Activated CD4-positive, alpha-beta memory T cell treated with anti-CD3 and anti-CD28 coated beads for 36 hours (primary cell): ENCODE data around the gene CDH23. TPM values are rescaled to one million over a fixed set of nuclear protein-coding genes. Genes with fewer than 3 reads are reported as not detected.

ENCODE experiments used
- CTCF ChIA-PET: fragments of 350-600 bp; sonication (Branson Sonifier 250); formaldehyde crosslinking; loops from one replicate; lab custom pipeline; 2021; ENCODE audit warnings: antibody characterized with exemption, inconsistent platforms; lab: Charles Lee
- POLR2A ChIA-PET: fragments of 350-600 bp; sonication (Branson Sonifier 250); formaldehyde crosslinking; loops from one replicate; lab custom pipeline; 2021; ENCODE audit warnings: antibody characterized with exemption; lab: Charles Lee
- DNase-seq: peaks from one replicate; pipeline ENCODE4 v3.0.0-alpha.2; 2020
- H3K27ac Mint-ChIP-seq: one replicate; pipeline ENCODE4 v1.8.0; 2021; ENCODE audit warnings: mixed read lengths
- H3K27me3 Mint-ChIP-seq: one replicate; pipeline ENCODE4 v1.8.0; 2021; ENCODE audit warnings: mixed read lengths
- H3K36me3 Mint-ChIP-seq: one replicate; pipeline ENCODE4 v1.8.0; 2021; ENCODE audit warnings: mixed read lengths
- H3K4me1 Mint-ChIP-seq: one replicate; pipeline ENCODE4 v1.8.0; 2021; ENCODE audit warnings: low read depth, mixed read lengths
- H3K4me3 Mint-ChIP-seq: one replicate; pipeline ENCODE4 v1.8.0; 2021; ENCODE audit warnings: mild to moderate bottlenecking, mixed read lengths
- H3K9me3 Mint-ChIP-seq: one replicate; pipeline ENCODE4 v1.8.0; 2021; ENCODE audit warnings: mixed read lengths
- intact Hi-C: fragments of 100-400 bp; cut with micrococcal nuclease; formaldehyde crosslinking; loops from one replicate; pipeline ENCODE4 v1.15.1; 2023
- total RNA-seq, 2 experiments: library from RNA; stranded (reverse); gene quantifications; one replicate each; pipeline ENCODE4 v1.2.3, GENCODE V29; 2021

CDH23 gene
- total RNA-seq, 2 experiments from 2014 or later, result 2.6 TPM

- ChIA-PET CTCF (no interaction called here), POLR2A (no interaction called here)
- Mint-ChIP-seq H3K27ac (no peak overlapping the region), H3K27me3 (no peaks in the 10 kb centered on the region), H3K36me3 (no peaks in the 10 kb centered on the region), H3K9me3 (no peaks in the 10 kb centered on the region), H3K4me1 (no peaks in the 10 kb centered on the region), H3K4me3 (no peak overlapping the region)
- no peak for DNase-seq
- intact Hi-C loops, result no loop called here
Observed at GRCh38 chr10:71454347-71454746, 57.6 kb downstream of the CDH23 start.

- intact Hi-C loops, result no loop called here
- H3K4me1 Mint-ChIP-seq, result no peaks in the 10 kb centered on the region
- CTCF ChIA-PET, result no interaction called here
- POLR2A ChIA-PET, result interaction anchor here (0.7 kb wide), 1 partner anchor 302 kb away, joined by 4 read pairs; no protein-coding TSS in a partner anchor
- no peak for DNase-seq
- H3K36me3 Mint-ChIP-seq, result no peaks in the 10 kb centered on the region
- no peak overlapping the region for H3K4me3 Mint-ChIP-seq
- H3K27me3 Mint-ChIP-seq, result no peaks in the 10 kb centered on the region
- H3K9me3 Mint-ChIP-seq, result no peaks in the 10 kb centered on the region
- no peak overlapping the region for H3K27ac Mint-ChIP-seq
Observed at GRCh38 chr10:71455035-71455434, 58.3 kb downstream of the CDH23 start.

GRCh38 chr10:71456631-71457030 lies 59.9 kb downstream of the CDH23 start:
- Mint-ChIP-seq H3K4me1 (no peaks in the 10 kb centered on the region), H3K36me3 (no peaks in the 10 kb centered on the region), H3K9me3 (no peaks in the 10 kb centered on the region), H3K27ac (no peak overlapping the region), H3K4me3 (no peak overlapping the region), H3K27me3 (no peaks in the 10 kb centered on the region)
- intact Hi-C loops, result no loop called here
- ChIA-PET POLR2A (interaction anchor here (0.7 kb wide), 1 partner anchor 93 kb away, joined by 3 read pairs; no protein-coding TSS in a partner anchor), CTCF (interaction anchor here (1.5 kb wide), 1 partner anchor 11 kb away, joined by 4 read pairs; no protein-coding TSS in a partner anchor)
- DNase-seq, result no peak

- Mint-ChIP-seq H3K9me3 (no peaks in the 10 kb centered on the region), H3K27ac (no peak overlapping the region), H3K27me3 (no peaks in the 10 kb centered on the region), H3K4me1 (no peaks in the 10 kb centered on the region), H3K36me3 (no peaks in the 10 kb centered on the region), H3K4me3 (no peak overlapping the region)
- intact Hi-C loops, result no loop called here
- POLR2A ChIA-PET, result no interaction called here
- CTCF ChIA-PET, result interaction anchor here (0.8 to 1.8 kb wide), 3 partner anchors 10 to 151 kb away, joined by 3 to 8 read pairs (median 4); no protein-coding TSS in a partner anchor
- no peak for DNase-seq
Observed at GRCh38 chr10:71457908-71458307, 61.2 kb downstream of the CDH23 start.

GRCh38 chr10:71458387-71458786 lies 61.7 kb downstream of the CDH23 start:
- Mint-ChIP-seq H3K4me1 (no peaks in the 10 kb centered on the region), H3K27ac (no peak overlapping the region), H3K9me3 (no peaks in the 10 kb centered on the region), H3K36me3 (no peaks in the 10 kb centered on the region), H3K27me3 (no peaks in the 10 kb centered on the region), H3K4me3 (no peak overlapping the region)
- intact Hi-C loops, result no loop called here
- no peak for DNase-seq
- POLR2A ChIA-PET, result no interaction called here
- CTCF ChIA-PET, result interaction anchor here (1.8 kb wide), 1 partner anchor 151 kb away, joined by 8 read pairs; no protein-coding TSS in a partner anchor

GRCh38 chr10:71459513-71459912 lies 62.8 kb downstream of the CDH23 start:
- POLR2A ChIA-PET, result no interaction called here
- CTCF ChIA-PET, result no interaction called here
- no peaks in the 10 kb centered on the region for H3K4me1 Mint-ChIP-seq
- no peak overlapping the region for H3K27ac Mint-ChIP-seq
- H3K9me3 Mint-ChIP-seq, result no peaks in the 10 kb centered on the region
- H3K27me3 Mint-ChIP-seq, result no peaks in the 10 kb centered on the region
- no peak overlapping the region for H3K4me3 Mint-ChIP-seq
- H3K36me3 Mint-ChIP-seq, result no peaks in the 10 kb centered on the region
- intact Hi-C loops, result no loop called here
- DNase-seq, result no peak

GRCh38 chr10:71460615-71461014 lies 63.9 kb downstream of the CDH23 start:
- H3K4me1 Mint-ChIP-seq, result no peaks in the 10 kb centered on the region
- no peak overlapping the region for H3K27ac Mint-ChIP-seq
- no peaks in the 10 kb centered on the region for H3K9me3 Mint-ChIP-seq
- POLR2A ChIA-PET, result no interaction called here
- intact Hi-C loops, result no loop called here
- no peaks in the 10 kb centered on the region for H3K27me3 Mint-ChIP-seq
- CTCF ChIA-PET, result no interaction called here
- no peak for DNase-seq
- H3K36me3 Mint-ChIP-seq, result no peaks in the 10 kb centered on the region
- H3K4me3 Mint-ChIP-seq, result no peak overlapping the region

- intact Hi-C loops, result no loop called here
- ChIA-PET CTCF (no interaction called here), POLR2A (no interaction called here)
- no peak overlapping the region for H3K27ac Mint-ChIP-seq
- H3K27me3 Mint-ChIP-seq, result no peaks in the 10 kb centered on the region
- no peaks in the 10 kb centered on the region for H3K36me3 Mint-ChIP-seq
- H3K4me3 Mint-ChIP-seq, result no peak overlapping the region
- DNase-seq, result no peak
- no peaks in the 10 kb centered on the region for H3K9me3 Mint-ChIP-seq
- H3K4me1 Mint-ChIP-seq, result no peaks in the 10 kb centered on the region
Observed at GRCh38 chr10:71461457-71461856, 64.7 kb downstream of the CDH23 start.

GRCh38 chr10:71462062-71462935 lies 65.6 kb downstream of the CDH23 start:
- CTCF ChIA-PET, result no interaction called here
- intact Hi-C loops, result no loop called here
- Mint-ChIP-seq H3K36me3 (no peaks in the 10 kb centered on the region), H3K27ac (no peak overlapping the region), H3K4me1 (no peaks in the 10 kb centered on the region), H3K4me3 (no peak overlapping the region), H3K27me3 (no peaks in the 10 kb centered on the region), H3K9me3 (no peaks in the 10 kb centered on the region)
- no peak for DNase-seq
- POLR2A ChIA-PET, result no interaction called here

GRCh38 chr10:71463111-71463510 lies 66.4 kb downstream of the CDH23 start:
- Mint-ChIP-seq H3K27ac (no peak overlapping the region), H3K27me3 (no peaks in the 10 kb centered on the region), H3K36me3 (no peaks in the 10 kb centered on the region), H3K4me1 (no peaks in the 10 kb centered on the region), H3K4me3 (no peak overlapping the region), H3K9me3 (no peaks in the 10 kb centered on the region)
- ChIA-PET POLR2A (no interaction called here), CTCF (no interaction called here)
- no peak for DNase-seq
- intact Hi-C loops, result no loop called here

GRCh38 chr10:71465551-71466252 lies 69.0 kb downstream of the CDH23 start:
- ChIA-PET POLR2A (no interaction called here), CTCF (no interaction called here)
- Mint-ChIP-seq H3K9me3 (no peaks in the 10 kb centered on the region), H3K36me3 (no peaks in the 10 kb centered on the region), H3K27ac (no peak overlapping the region), H3K4me3 (no peak overlapping the region), H3K4me1 (no peaks in the 10 kb centered on the region), H3K27me3 (no peaks in the 10 kb centered on the region)
- DNase-seq, result no peak
- intact Hi-C loops, result no loop called here

GRCh38 chr10:71466330-71466729 lies 69.6 kb downstream of the CDH23 start:
- no peak for DNase-seq
- no peak overlapping the region for H3K4me3 Mint-ChIP-seq
- H3K27me3 Mint-ChIP-seq, result no peaks in the 10 kb centered on the region
- H3K4me1 Mint-ChIP-seq, result no peaks in the 10 kb centered on the region
- ChIA-PET POLR2A (no interaction called here), CTCF (no interaction called here)
- intact Hi-C loops, result no loop called here
- H3K36me3 Mint-ChIP-seq, result no peaks in the 10 kb centered on the region
- no peak overlapping the region for H3K27ac Mint-ChIP-seq
- no peaks in the 10 kb centered on the region for H3K9me3 Mint-ChIP-seq
